Lung (tissue), 12 donors: Measurements from ENCODE around the gene ACOX1. TPM values are rescaled to one million over a fixed set of nuclear protein-coding genes. Genes with fewer than 3 reads are reported as not detected.

Experiments used
- ATAC-seq: fragments of 200-7000 bp; cut with Tn5 transposase; one replicate; pipeline ENCODE4 v1.9.1; 2020; ENCODE audit warnings: moderate number of reproducible peaks; ENCODE audit not compliant: insufficient read depth, low FRiP score
- DNase-seq, 3 donors: peaks; one replicate each; pipeline ENCODE4 v3.0.0-alpha.2; 2013 to 2017
- H3K27ac ChIP-seq, 2 donors: one replicate each; pipeline ENCODE4 v1.5.1; 2013; ENCODE audit warnings: mild to moderate bottlenecking in 2 of 2, moderate library complexity in 2 of 2, control low read depth in 1 of 2, inconsistent platforms in 1 of 2, low read depth in 1 of 2, low read length in 1 of 2
- H3K27me3 ChIP-seq, 3 donors: one replicate each; pipeline ENCODE4 v1.5.1; 2013; ENCODE audit warnings: low read length in 2 of 3; ENCODE audit not compliant: control insufficient read depth in 3 of 3, insufficient read depth in 3 of 3
- H3K36me3 ChIP-seq, 4 donors: one replicate each; pipeline ENCODE4 v1.5.1; 2013; ENCODE audit warnings: low read length in 4 of 4, mild to moderate bottlenecking in 1 of 4, moderate library complexity in 1 of 4; ENCODE audit not compliant: control insufficient read depth in 4 of 4, insufficient read depth in 4 of 4
- H3K4me1 ChIP-seq, 5 donors: one replicate each; pipeline ENCODE4 v1.5.1; 2013; ENCODE audit warnings: low read length in 5 of 5, mild to moderate bottlenecking in 2 of 5, moderate library complexity in 1 of 5; ENCODE audit not compliant: control insufficient read depth in 5 of 5, insufficient read depth in 5 of 5
- H3K4me3 ChIP-seq: one replicate; pipeline ENCODE4 v1.5.1; 2013; ENCODE audit warnings: mild to moderate bottlenecking, control low read depth, moderate library complexity
- H3K9ac ChIP-seq, 2 donors: one replicate each; pipeline ENCODE4 v1.5.1; 2013; ENCODE audit warnings: low read length in 2 of 2, control low read depth in 1 of 2; ENCODE audit not compliant: insufficient read depth in 1 of 2
- H3K9me3 ChIP-seq, 4 donors: one replicate each; pipeline ENCODE4 v1.5.1; 2013; ENCODE audit warnings: low read length in 3 of 4, mild to moderate bottlenecking in 1 of 4, moderate library complexity in 1 of 4; ENCODE audit not compliant: control insufficient read depth in 4 of 4, insufficient read depth in 3 of 4
- CTCF ChIP-seq: IDR thresholded peaks from 2 replicates; pipeline ENCODE4 v1.5.1; 2012; ENCODE audit warnings: mild to moderate bottlenecking; ENCODE audit errors: control extremely low read depth, extremely low read depth
- WGBS, 2 donors: extraction: QIAGEN DNeasy Blood & Tissue Kit; methylation state at CpG; one replicate each; pipeline ENCODE4 v1.1.7; 2013; 5-methylcytosine and 5-hydroxymethylcytosine counted together
- polyA plus RNA-seq, 2 donors: library from polyadenylated mRNA; stranded (reverse); fragments of 200-250 nt; gene quantifications; one replicate each; pipeline ENCODE4 v1.2.1, GENCODE V29; 2013
- total RNA-seq, 2 donors: library from RNA; depleted of rRNA in 1 of 2; stranded (reverse); fragments of >200 nt in 1 of 2; gene quantifications; one replicate each; pipeline ENCODE4 v1.2.1, GENCODE V29; 2014 to 2021
- donor health status: control.
- donor health status: control.
- donor health status: Bipolar disorder and iron deficiency.
- donor health status: healthy.
- donor health status: DM: yes; HTN: yes; CAD: no.

ACOX1 gene
- total and polyA plus RNA-seq, 4 donors = 19.9 to 80.1 (median 45.9) TPM

GRCh38 chr17:75898791-75899190 is 80.2 kb downstream of the ACOX1 start:
- WGBS, 2 donors = 96 to 97% methylated on average over 16 of the region's 16 CpGs
- TF ChIP-seq CTCF = no peak
- Histone ChIP-seq H3K4me1 (peaks cover 0 to 29% (median 9%) of the 10 kb centered on the region in 5 donors), H3K4me3 (no peak overlapping the region), H3K27me3 (no peaks in the 10 kb centered on the region), H3K9me3 (no peaks in the 10 kb centered on the region), H3K36me3 (peaks cover 0 to 31% (median 12%) of the 10 kb centered on the region in 4 donors), H3K27ac (no peak overlapping the region), H3K9ac (no peak overlapping the region)
- no peak for ATAC-seq
- DNase-seq = no peak

- ATAC-seq (no peak), DNase-seq (no peak)
- H3K27me3 ChIP-seq = no peaks in the 10 kb centered on the region
- WGBS, 2 donors = 90 to 95% methylated on average over 8 of the region's 8 CpGs
- peaks cover 0 to 29% (median 9%) of the 10 kb centered on the region in 5 donors for H3K4me1 ChIP-seq
- peaks cover 0 to 31% (median 12%) of the 10 kb centered on the region in 4 donors for H3K36me3 ChIP-seq
- no peak for TF ChIP-seq CTCF
- H3K27ac ChIP-seq = no peak overlapping the region
- H3K4me3 ChIP-seq = no peak overlapping the region
- no peaks in the 10 kb centered on the region for H3K9me3 ChIP-seq
- no peak overlapping the region for H3K9ac ChIP-seq
Observed at GRCh38 chr17:75898065-75898464, 80.9 kb downstream of the ACOX1 start.

GRCh38 chr17:75897160-75898019 is 81.6 kb downstream of the ACOX1 start:
- H3K36me3 ChIP-seq = peaks cover 0 to 36% (median 12%) of the 10 kb centered on the region in 4 donors
- DNase-seq = peak in 2 of 3 donors; percentile 43 to 49
- peak overlapping the region; percentile 95 for H3K27ac ChIP-seq
- TF ChIP-seq CTCF = no peak
- H3K9ac ChIP-seq = no peak overlapping the region
- H3K27me3 ChIP-seq = no peaks in the 10 kb centered on the region
- peaks cover 0 to 29% (median 9%) of the 10 kb centered on the region in 5 donors for H3K4me1 ChIP-seq
- WGBS, 2 donors = 59 to 73% methylated on average over 28 to 37 of the region's 37 CpGs
- no peak overlapping the region for H3K4me3 ChIP-seq
- no peaks in the 10 kb centered on the region for H3K9me3 ChIP-seq
- no peak for ATAC-seq
